ENCODE data around the gene GNL2. TPM values are rescaled to one million over a fixed set of nuclear protein-coding genes. Genes with fewer than 3 reads are reported as not detected.

Gene GNL2
- total RNA-seq, 1 donor from 2014 or later: 52.3 TPM

GRCh38 chr1:37559080-37559479 lies 36.7 kb downstream of the GNL2 start:
- no peak overlapping the region for H3K27ac Mint-ChIP-seq (ENCODE audit: unreplicated experiment)
- DNase-seq (ENCODE audit: extremely low spot score, unreplicated experiment): no peak
- no peaks in the 10 kb centered on the region for H3K27me3 Mint-ChIP-seq (ENCODE audit: unreplicated experiment)
- TF ChIP-seq, protein P1, sequence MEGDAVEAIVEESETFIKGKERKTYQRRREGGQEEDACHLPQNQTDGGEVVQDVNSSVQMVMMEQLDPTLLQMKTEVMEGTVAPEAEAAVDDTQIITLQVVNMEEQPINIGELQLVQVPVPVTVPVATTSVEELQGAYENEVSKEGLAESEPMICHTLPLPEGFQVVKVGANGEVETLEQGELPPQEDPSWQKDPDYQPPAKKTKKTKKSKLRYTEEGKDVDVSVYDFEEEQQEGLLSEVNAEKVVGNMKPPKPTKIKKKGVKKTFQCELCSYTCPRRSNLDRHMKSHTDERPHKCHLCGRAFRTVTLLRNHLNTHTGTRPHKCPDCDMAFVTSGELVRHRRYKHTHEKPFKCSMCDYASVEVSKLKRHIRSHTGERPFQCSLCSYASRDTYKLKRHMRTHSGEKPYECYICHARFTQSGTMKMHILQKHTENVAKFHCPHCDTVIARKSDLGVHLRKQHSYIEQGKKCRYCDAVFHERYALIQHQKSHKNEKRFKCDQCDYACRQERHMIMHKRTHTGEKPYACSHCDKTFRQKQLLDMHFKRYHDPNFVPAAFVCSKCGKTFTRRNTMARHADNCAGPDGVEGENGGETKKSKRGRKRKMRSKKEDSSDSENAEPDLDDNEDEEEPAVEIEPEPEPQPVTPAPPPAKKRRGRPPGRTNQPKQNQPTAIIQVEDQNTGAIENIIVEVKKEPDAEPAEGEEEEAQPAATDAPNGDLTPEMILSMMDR (IDR thresholded peaks at IDR 0.05): no peak
- no peaks in the 10 kb centered on the region for H3K9me3 Mint-ChIP-seq (ENCODE audit: unreplicated experiment)
- peaks cover 4% of the 10 kb centered on the region for H3K36me3 Mint-ChIP-seq (ENCODE audit: unreplicated experiment)
- no peak overlapping the region for H3K4me3 Mint-ChIP-seq (ENCODE audit: unreplicated experiment)
- peaks cover 18% of the 10 kb centered on the region for H3K4me1 Mint-ChIP-seq (ENCODE audit: unreplicated experiment)

- DNase-seq (ENCODE audit: extremely low spot score, unreplicated experiment): no peak
- TF ChIP-seq, protein P1 (IDR thresholded peaks at IDR 0.05): no peak
- Mint-ChIP-seq H3K27me3 (ENCODE audit: unreplicated experiment) (no peaks in the 10 kb centered on the region), H3K4me3 (ENCODE audit: unreplicated experiment) (peak overlapping the region; percentile 48), H3K36me3 (ENCODE audit: unreplicated experiment) (peaks cover 4% of the 10 kb centered on the region), H3K9me3 (ENCODE audit: unreplicated experiment) (no peaks in the 10 kb centered on the region), H3K4me1 (ENCODE audit: unreplicated experiment) (peaks cover 21% of the 10 kb centered on the region), H3K27ac (ENCODE audit: unreplicated experiment) (peak overlapping the region; percentile 96)
Observed at GRCh38 chr1:37558411-37558810, 37.3 kb downstream of the GNL2 start.

- Mint-ChIP-seq H3K9me3 (ENCODE audit: unreplicated experiment) (no peaks in the 10 kb centered on the region), H3K4me1 (ENCODE audit: unreplicated experiment) (peaks cover 31% of the 10 kb centered on the region), H3K27ac (ENCODE audit: unreplicated experiment) (peak overlapping the region; percentile 96), H3K27me3 (ENCODE audit: unreplicated experiment) (no peaks in the 10 kb centered on the region), H3K36me3 (ENCODE audit: unreplicated experiment) (peaks cover 4% of the 10 kb centered on the region), H3K4me3 (ENCODE audit: unreplicated experiment) (peak overlapping the region; percentile 80)
- no peak for DNase-seq (ENCODE audit: extremely low spot score, unreplicated experiment)
- TF ChIP-seq, protein P1 (IDR thresholded peaks at IDR 0.05): no peak
Observed at GRCh38 chr1:37557402-37557801, 38.3 kb downstream of the GNL2 start.

DNA sequence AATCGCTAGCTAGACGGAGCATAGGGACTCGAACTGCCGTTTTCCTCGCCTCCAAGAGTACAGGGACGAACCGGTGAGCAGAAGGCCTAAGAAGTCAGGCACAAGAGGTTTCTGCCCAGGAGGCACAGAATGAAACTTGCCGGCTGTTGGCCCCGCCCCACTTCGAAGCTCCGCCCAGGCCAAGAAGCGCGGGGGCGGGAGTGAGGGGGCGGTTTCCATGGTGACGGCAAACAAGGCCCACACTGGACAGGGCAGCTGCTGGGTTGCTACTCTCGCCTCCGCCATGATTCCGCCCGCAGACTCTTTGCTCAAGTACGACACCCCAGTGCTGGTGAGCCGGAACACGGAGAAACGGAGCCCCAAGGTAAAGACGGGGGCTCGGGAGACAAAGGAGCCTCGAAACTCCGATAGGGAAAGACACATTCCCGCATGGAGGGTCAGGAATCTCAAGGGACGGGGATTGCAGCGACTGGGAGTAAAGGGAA lies 39.0 kb downstream of the GNL2 start, which contains the start of gene DNALI1:
TSS of gene DNALI1 (plus strand) at position 229 of the 485 bp plus-strand sequence. CDS start at position 284, 55 bp downstream.
- peaks cover 37% of the 10 kb centered on the region for H3K4me1 Mint-ChIP-seq (ENCODE audit: unreplicated experiment)
- peak; percentile 97 for DNase-seq (ENCODE audit: extremely low spot score, unreplicated experiment)
- no peaks in the 10 kb centered on the region for H3K9me3 Mint-ChIP-seq (ENCODE audit: unreplicated experiment)
- TF ChIP-seq, protein P1 (IDR thresholded peaks at IDR 0.05): no peak
- peak within 1 kb of the TSS; percentile 96 for H3K27ac Mint-ChIP-seq (ENCODE audit: unreplicated experiment)
- H3K4me3 Mint-ChIP-seq (ENCODE audit: unreplicated experiment): peak within 1 kb of the TSS; percentile 80
- no peaks in the 10 kb centered on the region for H3K27me3 Mint-ChIP-seq (ENCODE audit: unreplicated experiment)
- peaks cover 3% of the 10 kb centered on the region for H3K36me3 Mint-ChIP-seq (ENCODE audit: unreplicated experiment)

DNA sequence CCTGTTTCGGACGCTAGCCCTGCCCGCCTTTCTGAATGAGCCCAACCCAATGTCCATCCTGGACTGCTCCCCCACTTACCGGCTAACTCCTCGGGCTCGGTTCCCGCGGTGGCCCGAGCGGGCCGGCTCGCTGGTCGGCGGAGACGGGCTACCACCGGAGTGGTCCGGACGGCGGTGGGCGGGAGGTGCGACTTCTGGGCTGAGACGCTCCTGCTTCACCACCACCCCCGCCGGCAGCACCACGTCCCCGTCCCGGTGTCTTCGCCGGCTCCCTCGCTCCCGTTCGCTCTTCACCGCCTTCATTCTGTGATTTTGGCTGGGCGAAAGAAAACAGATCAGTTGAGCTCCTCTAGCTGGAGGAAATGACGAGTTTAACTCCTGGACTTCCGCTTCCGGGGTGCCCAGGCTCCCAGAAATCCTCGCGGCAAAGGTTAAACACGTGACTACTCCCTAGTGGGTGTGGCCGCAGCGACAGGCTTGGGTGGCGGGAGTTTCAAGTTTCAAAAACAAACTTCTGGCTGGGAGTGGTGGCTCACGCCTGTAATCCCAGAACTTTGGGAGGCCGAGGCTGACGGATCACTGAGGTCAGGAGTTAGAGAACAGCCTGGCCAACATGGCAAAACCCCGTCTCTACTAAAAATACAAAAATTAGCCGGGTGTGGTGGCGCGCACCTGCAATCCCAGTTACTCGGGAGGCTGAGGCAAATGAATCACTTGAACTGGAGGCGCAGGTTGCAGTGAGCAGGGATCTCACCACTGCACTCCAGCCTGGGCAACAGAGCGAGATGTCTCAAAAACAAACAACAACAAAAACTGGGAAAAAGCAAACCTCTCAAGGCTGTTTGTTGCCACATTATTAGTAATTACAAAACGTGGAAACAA lies 41.6 kb downstream of the GNL2 start, which contains the start of gene SNIP1:
TSS of gene SNIP1 (minus strand) at position 367 of the 882 bp plus-strand sequence. CDS start at position 303, 64 bp downstream.
- H3K4me3 Mint-ChIP-seq (ENCODE audit: unreplicated experiment): peak within 1 kb of the TSS; percentile 97
- H3K27ac Mint-ChIP-seq (ENCODE audit: unreplicated experiment): peak within 1 kb of the TSS; percentile 95
- peaks cover 37% of the 10 kb centered on the region for H3K4me1 Mint-ChIP-seq (ENCODE audit: unreplicated experiment)
- no peaks in the 10 kb centered on the region for H3K27me3 Mint-ChIP-seq (ENCODE audit: unreplicated experiment)
- peak; percentile 96 for DNase-seq (ENCODE audit: extremely low spot score, unreplicated experiment)
- peaks cover 6% of the 10 kb centered on the region for H3K36me3 Mint-ChIP-seq (ENCODE audit: unreplicated experiment)
- TF ChIP-seq, protein P1 (IDR thresholded peaks at IDR 0.05): no peak
- no peaks in the 10 kb centered on the region for H3K9me3 Mint-ChIP-seq (ENCODE audit: unreplicated experiment)

Data from osteocyte (in vitro differentiated cells).